HTR-8/SVneo (cell line): ENCODE data around the gene NMNAT1.

Source experiments
- DNase-seq: peaks from one replicate; pipeline ENCODE4 v3.0.0; 2011; ENCODE audit warnings: low spot score, mixed read lengths; ENCODE audit not compliant: insufficient read length
- FAIRE-seq: peaks from 2 replicates; lab custom pipeline; 2011; peaks lifted over from hg19 to GRCh38; lab: Jason Lieb, UNC

The NMNAT1 gene

GRCh38 chr1:9942939-9943788, at the start of gene NMNAT1, which contains the start of gene LZIC:
NMNAT1 (plus strand) TSS chr1:9943475; CDS start chr1:9972074, 28,599 bp downstream.
LZIC (minus strand) TSS chr1:9943391; CDS start chr1:9936619, 6,772 bp downstream.
- FAIRE-seq, result no peak
- DNase-seq, result peak; percentile 86

DNA sequence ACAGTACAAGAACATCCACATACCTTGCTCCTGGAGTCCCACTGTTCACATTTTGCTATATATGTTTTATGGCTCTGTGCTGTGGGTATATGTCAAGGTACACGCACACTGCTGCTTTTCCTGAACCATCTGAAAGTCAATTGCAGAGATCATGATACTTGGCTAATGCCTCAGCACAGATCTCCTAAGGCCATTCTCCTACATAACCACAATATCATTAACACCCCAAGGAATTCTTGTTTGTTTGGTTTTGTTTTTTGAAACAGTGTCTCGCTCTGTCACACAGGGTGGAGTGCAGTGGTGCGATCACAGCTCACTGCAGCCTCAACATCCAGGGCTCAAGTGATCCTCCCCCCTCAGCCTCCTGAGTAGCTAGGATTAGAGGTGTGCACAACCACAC, 49.2 kb upstream of the NMNAT1 start:
- FAIRE-seq, result no peak

DNA sequence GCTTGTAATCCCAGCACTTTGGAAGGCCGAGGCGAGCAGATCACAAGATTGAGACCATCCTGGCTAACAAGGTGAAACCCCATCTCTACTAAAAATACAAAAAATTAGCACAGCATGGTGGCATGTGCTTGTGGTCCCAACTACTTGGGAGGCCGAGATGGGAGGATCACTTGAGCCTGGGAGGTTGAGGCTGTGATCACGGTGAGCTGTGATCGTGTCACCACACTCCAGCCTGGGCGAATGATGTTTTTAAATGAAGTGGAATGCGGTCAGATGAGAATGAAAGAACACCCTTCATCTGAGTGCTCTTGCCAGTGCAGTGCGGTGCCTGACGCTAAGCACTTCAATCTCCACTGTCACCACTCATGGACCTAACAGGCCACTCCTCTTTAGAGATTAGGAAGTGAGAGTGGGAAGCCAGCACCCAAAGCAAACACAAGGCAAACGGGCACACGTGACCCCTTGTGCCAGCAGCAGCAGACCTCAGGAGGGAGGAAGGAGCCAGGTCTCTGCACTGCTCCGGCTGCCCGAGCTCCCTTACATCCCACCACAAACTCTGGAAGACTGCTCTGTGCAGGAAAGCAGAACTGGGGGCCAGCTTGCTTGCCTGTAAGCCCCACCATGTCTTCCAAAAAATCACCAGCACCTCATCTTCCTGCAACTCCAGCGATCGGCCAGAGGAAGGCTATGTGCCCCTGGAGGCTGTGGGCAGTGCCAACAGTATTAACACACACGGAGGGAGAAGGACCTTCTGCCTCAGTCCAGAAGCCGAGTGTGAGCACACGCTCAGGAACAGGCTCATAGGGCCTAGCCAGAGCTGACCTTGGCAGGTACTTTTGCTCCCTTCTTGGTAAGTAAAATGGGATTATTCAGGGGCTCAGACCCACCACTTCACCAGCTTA, 42.9 kb upstream of the NMNAT1 start:
- DNase-seq (no peak), FAIRE-seq (no peak)

More for the DNA sequence above, 49.2 kb upstream of the NMNAT1 start:
- DNase-seq, result no peak

DNA sequence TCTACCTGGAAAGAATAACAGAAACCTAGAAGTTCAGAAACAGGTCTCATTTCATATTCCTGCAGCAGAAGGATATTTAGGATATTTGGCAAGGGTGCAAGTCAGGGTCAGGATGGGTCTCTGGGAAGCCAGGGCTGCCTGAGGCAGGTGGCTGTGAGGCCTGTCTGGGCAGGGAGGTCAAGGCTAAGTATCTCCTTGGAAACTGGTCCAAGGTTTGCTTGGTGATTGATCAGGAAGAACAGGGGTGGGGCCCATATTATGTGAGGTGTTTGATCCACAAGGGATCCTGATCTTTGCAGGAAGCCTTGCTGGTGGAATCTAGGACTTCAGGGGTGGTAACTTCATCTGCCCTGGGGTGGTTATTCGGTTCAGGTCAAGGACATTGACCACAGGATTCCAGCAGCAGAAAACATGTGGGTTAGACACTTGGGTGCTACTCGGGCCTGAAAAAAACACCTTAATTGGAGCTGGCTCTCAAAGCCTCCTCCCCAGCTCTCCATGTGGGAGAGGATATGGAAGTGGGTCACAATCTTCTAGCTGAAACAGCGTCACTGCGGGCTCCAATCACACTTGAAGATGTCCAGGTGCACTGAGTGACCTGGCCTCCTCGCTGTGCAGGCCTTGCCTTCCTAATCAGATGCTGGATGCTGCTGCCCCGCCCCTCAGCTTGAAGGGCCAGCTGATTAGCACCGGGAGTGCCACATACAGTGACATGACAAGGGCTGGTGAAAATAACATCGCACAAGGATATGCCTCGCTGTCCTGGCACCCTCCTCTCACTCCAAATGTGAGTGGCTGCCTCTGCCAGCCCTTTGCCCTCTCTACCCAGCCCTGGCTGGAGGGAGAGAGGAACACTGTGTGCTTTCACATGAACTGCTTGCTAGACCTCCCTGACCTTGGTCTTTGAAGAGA, 41.9 kb upstream of the NMNAT1 start:
- FAIRE-seq (peak; percentile 23), DNase-seq (no peak)

DNA sequence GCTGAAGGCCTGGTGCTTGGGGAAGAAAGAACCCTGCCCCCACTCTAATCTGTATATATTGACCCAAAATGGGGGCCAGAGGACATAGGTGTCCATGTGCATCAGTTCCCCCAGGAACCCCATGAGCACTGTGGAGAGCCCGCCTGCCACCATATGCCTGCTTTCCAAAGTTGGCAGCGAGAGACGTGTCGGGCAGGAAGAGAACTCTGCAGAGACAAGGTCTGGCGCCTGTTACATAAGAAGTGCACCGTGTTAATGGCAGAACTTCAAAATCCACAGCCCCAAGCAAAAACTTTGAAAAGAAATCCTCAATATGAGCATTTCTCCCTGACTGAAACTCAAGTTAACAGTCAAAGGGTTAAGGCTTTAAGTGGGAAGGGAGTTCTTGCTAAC, 41.2 kb upstream of the NMNAT1 start:
- FAIRE-seq, result no peak
- no peak for DNase-seq

GRCh38 chr1:9903801-9904527, 39.3 kb upstream of the NMNAT1 start:
- DNase-seq (no peak), FAIRE-seq (no peak)

DNA sequence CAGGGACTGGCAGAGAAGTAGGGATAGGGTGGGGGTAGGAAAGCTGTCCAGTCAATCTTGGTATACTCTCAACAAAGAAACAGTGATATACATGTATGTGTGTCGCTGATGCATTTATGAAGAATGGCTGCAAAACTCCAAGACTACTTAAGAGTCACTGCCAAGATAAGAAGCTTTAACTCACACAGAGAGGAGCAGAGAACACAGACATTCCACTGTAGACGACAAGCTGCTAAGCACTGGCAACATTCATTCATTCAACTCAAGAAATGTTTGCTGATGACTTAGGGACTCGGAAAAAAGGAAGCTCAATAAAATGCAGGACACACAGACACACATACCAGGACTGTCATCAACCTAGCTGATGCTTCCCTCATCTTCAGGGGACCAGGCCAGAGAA, 38.7 kb upstream of the NMNAT1 start:
- DNase-seq (no peak), FAIRE-seq (no peak)

- DNase-seq (no peak), FAIRE-seq (no peak)
Observed at GRCh38 chr1:9905010-9905409, 38.3 kb upstream of the NMNAT1 start.

- no peak for DNase-seq
- no peak for FAIRE-seq
Observed at GRCh38 chr1:9906466-9906865, 36.8 kb upstream of the NMNAT1 start.

DNA sequence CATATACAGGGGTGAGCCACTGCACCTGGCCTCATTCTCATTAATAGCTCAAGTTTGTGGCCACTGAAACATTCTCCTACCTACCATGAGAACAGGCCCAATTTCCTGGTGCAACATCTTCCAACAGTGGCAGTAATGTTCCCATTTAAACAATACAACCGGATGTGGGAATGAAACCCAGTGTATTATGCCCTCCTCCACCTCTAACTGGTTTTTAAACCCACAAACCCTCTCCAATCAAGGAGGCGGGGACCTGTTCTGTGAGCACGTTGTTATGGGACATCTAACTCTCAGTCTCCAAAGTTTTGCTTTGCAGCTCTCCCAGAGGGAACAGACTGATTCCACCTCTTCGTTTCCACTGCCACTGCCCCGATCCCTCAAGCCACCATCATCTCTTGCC, 35.8 kb upstream of the NMNAT1 start:
- no peak for DNase-seq
- no peak for FAIRE-seq

DNA sequence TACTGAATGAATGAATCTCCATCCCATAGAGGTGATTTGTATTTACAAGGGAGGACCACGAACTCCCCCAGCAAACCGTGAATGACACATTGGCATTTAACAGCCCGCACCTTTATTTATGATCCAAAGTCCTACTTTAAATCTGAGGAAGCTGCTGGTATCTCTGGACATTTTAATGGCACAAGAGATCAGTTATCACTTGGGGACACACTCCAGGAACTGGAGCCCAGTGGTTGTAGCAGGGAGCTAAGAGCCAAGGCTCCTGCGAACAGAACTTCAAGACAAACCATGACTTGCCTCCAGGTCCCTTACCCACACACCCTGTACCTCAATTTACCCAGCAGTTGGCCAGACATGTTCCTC, 34.4 kb upstream of the NMNAT1 start:
- DNase-seq (no peak), FAIRE-seq (no peak)

DNA sequence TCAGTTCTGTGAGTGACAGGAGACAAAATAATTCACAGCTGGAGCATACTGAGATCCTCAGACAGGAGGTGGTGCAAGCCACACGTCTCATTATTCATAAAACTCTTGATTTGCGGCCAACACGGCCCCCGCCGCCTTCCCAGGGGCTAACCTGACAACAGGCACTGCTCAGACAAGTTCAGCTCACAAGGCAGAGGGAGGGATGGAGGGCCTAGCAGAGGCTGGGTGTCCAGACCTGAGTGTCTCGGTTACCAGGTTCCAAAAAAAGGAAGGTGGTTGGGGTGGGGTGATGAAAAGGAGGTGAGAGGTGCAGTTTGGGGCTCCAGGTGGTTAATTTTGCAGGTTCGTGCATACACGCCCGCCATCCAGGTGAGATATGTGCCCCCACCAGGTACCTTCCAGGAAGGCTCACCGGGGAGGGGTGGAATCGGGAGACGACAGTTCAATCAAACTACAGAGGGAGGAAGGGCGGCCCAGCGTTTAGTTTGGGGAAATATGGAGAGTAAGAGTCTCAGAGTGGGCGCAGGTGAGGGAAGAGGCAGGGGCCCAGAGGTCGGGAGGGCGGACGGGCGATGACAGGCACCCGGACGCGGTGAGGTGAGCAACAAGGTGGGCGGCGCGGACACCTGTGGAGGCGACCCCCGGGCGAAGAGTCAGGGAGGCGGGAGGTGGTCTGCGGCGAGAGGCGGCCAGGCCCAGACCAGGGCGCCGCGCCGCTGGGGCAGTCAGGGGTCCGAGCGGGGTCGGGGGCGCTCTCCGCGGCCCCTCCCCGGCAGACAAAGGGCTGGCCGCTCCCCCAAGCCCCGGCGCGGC, 33.8 kb upstream of the NMNAT1 start:
- no peak for FAIRE-seq
- no peak for DNase-seq

- FAIRE-seq (no peak), DNase-seq (peak; percentile 74)
Observed at GRCh38 chr1:9910076-9910422, 33.2 kb upstream of the NMNAT1 start, which contains the start of gene CTNNBIP1. CTNNBIP1 (minus strand) TSS chr1:9910269; CDS start chr1:9872064, 38,205 bp downstream.

GRCh38 chr1:9910423-9911178, 32.7 kb upstream of the NMNAT1 start:
- DNase-seq, result peak; percentile 96
- FAIRE-seq, result peak; percentile 98

- DNase-seq (no peak), FAIRE-seq (no peak)
Observed at GRCh38 chr1:9912264-9912936, 30.9 kb upstream of the NMNAT1 start.

GRCh38 chr1:9914610-9914937, 28.7 kb upstream of the NMNAT1 start:
- no peak for FAIRE-seq

GRCh38 chr1:9916452-9916851, 26.8 kb upstream of the NMNAT1 start:
- FAIRE-seq (no peak), DNase-seq (no peak)

More at GRCh38 chr1:9914610-9914937, 28.7 kb upstream of the NMNAT1 start:
- DNase-seq, result no peak
